C4-2B (cell line): Measurements from ENCODE around the gene DHX38.

Source experiments
- H3K27ac ChIP-seq: fragments of 450-650 bp; 2 replicates; pipeline ENCODE4 v1.5.1; 2017
- CTCF ChIP-seq: fragments of 450-650 bp; conservative IDR thresholded peaks from 2 replicates; pipeline ENCODE4 v1.5.1; 2017; ENCODE audit warnings: mild to moderate bottlenecking
- ZFX ChIP-seq: fragments of 450-650 bp; IDR thresholded peaks from 2 replicates; pipeline ENCODE4 v1.6.1; 2017

The DHX38 gene

GRCh38 chr16:72083778-72084404, 9.8 kb upstream of the DHX38 start:
- no peak for TF ChIP-seq CTCF
- no peak for TF ChIP-seq ZFX
- no peak overlapping the region for H3K27ac ChIP-seq

- no peak for TF ChIP-seq ZFX
- no peak for TF ChIP-seq CTCF
- H3K27ac ChIP-seq = no peak overlapping the region
These were observed 9.2 kb upstream of the DHX38 start for GRCh38 chr16:72084445-72084844.

- TF ChIP-seq CTCF (no peak), ZFX (no peak)
- H3K27ac ChIP-seq = no peak overlapping the region
These were observed 8.6 kb upstream of the DHX38 start for GRCh38 chr16:72085002-72085401.

- no peak overlapping the region for H3K27ac ChIP-seq
- TF ChIP-seq CTCF (no peak), ZFX (no peak)
These were observed 2.4 kb upstream of the DHX38 start for GRCh38 chr16:72091217-72091616.

GRCh38 chr16:72092832-72093447, 707 bp upstream of the DHX38 start:
- TF ChIP-seq CTCF (no peak), ZFX (no peak)
- peak overlapping the region; percentile 83 for H3K27ac ChIP-seq

- TF ChIP-seq ZFX = 0 out of 2 replicates have a peak, but pooled peaks have one; percentile 26
- no peak for TF ChIP-seq CTCF
- peak overlapping the region; percentile 83 for H3K27ac ChIP-seq
These were observed 591 bp downstream of the DHX38 start for GRCh38 chr16:72094266-72094610.

GRCh38 chr16:72098936-72099335, 5.3 kb downstream of the DHX38 start:
- TF ChIP-seq ZFX = no peak
- no peak for TF ChIP-seq CTCF

More at GRCh38 chr16:72098936-72099335, 5.3 kb downstream of the DHX38 start:
- H3K27ac ChIP-seq = no peak overlapping the region
